NCI-H1105 (cell line): Measurements from ENCODE around the gene MRPS18B.

Source experiments
- DNase-seq: peaks from one replicate; lab custom pipeline; 2025; lab: John Stamatoyannopoulos, UW

The MRPS18B gene

DNA sequence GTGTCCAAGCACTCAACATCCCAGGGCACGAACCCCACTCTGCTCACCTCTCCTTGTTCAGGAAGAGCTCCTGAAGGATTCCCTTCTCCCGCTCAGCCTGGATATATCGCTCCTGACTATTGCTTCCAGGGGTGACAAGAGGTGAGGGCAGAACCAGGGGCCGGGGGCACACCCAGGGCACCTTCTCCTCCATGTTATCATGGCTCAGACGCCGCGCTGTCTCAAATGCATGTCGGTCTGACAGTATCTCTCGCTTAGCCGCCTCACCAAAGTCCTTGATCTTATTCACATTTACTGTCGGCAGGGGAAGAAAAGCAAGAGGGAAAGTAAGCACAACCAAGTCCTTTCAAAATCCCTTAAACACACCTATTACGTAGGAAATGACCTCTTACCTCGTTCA is 13.7 kb upstream of the MRPS18B start:
- DNase-seq, result no peak

DNA sequence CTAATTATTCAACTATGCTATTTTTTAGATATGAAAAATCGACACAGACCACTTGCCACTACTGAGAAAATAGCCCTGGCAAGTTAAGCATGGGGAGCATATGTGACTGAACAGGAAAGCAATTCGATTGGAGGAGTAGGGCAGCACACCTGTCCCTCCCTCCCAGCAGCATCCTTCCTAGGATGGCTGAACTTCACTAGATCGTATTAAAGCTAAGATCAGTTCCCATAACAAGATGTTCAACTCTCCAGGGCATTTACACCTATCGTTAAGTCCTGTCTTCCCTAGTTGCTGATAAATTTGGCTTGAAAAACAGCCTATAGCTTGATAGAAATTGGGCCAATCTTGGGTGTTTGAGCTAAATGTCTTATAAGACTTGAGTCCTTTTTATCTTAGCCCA is 7.6 kb upstream of the MRPS18B start:
- DNase-seq, result no peak

DNA sequence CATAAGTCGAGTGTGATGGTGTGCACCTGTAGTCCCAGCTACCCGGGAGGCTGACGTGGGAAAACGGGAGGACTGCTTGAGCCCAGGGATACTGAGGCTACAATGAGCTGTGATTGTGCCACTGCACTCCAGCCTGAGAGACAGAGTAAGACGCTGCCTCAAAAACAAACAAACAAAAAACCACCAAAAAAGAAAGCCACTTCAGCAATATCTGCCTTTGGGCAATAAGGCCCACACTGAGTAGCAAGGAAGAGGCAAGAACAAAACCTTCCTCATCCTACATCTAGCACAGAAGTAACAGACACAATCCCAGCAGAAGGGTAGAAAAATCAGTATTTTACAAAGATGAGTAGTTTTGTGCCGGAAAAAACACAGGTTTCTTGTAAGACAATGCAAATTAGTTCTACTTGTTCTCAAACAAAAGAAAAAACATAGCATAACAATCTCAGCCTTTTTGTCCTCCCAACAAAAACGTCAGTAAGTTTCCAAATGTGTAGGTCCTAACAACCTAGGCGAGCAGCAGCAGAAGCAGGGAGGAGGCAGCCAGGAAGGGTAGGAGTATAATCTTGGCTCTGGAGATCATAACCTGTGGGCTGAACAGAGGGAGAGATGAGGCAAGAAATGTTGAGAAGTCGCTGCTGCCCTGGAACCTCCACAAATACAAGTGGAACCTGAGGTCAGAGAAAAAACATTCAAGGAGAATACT is 6.3 kb upstream of the MRPS18B start:
- DNase-seq, result no peak

DNA sequence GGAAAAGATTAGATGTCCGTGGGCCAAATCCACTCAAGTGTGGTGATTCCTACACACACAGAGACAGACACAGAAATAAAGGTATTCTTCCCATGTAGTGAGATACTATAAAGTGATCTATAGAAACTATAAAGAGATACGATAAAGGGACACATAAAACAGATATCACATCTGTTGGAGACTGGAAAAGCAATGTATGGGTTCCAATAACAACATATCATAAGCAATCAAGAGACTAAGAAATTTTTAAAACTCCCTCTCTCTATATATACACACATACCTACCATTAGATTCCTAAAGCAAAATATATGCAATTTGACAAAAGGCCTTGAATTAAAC is 5.8 kb upstream of the MRPS18B start:
- DNase-seq, result no peak

DNA sequence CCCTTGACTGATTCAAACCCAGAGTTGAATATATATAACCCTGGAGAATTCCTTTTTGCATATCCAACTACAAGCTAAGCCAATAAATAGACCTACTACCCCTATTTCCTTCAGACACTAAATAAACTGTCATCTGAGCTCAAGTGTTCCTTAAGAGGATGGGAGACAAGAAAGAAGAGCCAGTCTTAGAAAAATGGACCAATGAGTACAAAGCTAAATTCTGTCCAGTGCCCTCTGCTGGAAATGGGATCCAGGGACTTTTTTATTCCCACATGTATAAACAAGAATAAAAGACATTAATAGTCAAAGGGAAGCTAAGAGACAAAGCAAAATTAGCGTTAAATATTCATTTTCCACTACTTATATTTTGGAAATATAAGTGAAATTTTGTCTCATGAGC is 5.4 kb upstream of the MRPS18B start:
- no peak for DNase-seq

DNA sequence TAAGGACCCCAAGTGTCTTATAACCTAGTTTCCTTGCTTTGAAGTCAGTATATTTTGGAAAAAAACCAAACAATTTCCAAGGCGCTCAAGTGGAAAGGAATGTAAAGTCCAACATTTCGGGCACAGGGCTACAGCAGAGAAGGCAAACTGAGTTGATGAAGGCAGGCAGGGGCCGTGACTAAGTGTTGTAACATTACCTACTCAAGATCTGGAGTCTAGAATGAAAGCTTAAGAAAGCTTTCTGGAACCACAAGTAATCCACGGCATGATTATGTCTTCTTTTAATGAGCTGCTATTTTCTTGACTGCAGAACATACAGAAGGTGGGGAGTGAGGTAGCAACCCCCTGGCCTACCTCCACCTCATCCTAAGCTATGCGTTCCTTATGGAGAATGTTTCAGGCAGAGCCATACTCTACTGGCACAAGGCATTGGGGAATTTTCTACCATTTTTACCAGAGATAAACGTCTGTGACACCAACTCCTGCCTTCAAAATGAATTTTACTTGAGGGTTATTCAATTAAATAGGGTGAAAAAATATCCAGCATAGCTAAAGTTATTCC is 4.9 kb upstream of the MRPS18B start:
- no peak for DNase-seq

DNA sequence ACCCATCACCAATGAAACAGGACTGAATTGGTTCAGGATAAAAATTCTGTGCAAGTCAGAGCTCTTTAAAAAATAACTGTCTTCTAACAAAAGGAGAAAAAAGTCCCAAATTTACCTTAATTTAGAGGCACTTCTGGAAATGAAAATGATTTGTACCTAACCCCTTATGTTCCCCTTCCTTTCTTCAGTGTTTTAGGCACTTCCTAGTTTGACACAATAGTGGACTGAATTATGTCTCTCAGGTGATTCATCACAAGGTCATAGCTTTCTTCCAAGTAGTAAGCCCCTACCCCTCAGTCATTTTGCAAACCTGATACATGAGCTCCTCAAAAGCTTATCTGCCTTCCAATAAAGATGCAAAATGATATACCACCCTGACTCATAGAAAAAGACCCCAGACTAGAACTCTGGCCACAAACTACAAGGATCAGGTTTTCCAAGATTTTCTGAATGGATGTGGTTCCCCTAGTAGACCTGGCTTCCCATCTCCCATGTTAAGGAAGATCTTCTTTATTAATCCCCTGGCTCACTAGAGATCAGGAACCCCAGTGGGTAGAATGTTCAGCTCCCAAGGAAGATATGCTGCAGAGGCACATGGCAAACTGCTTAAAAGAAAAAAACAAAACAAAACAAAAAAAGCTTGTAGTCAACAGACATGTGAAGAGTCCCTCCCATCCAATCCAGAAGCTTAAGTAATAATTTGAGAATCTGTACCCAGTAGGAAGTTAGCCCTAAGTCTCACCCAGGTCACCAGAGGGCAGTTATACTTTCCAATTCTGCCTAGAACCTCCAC is 4.2 kb upstream of the MRPS18B start:
- no peak for DNase-seq

DNA sequence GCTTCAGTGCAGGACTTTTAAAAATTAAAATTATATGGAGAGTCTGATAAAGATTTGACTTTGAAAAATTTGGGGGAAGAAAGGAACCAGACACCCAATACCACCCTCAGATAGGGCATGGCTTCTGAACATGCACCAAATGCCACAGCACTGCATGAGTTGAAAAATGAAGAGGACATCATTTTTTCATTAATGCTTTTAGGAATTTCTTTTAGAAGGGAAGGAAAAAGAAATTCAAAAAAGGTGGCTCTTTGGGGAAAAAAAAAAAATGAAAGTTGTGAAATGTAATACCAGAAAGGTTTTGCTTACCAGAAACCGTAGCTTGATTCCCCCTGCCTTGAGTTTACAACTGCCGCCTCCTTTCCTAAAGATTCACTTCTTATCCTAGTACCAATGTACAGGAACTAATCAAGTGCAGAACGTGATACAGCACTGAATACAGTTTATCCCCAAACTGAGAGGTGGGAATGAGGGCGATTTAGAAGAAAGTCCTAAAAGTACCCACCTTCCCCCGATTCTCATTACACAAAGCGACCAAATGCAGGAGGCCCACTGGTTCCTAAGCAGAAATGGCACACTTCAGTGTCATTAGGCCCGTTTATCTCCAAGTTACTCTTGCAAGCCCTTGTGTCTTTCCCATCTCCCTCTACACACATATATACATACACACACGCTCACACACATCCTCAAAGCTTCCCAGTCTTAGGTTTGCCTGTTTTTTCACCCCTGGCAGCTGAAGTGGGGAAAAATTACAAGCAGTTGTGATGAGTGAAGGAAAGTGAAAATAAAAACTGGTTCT is 3.4 kb upstream of the MRPS18B start:
- no peak for DNase-seq

DNA sequence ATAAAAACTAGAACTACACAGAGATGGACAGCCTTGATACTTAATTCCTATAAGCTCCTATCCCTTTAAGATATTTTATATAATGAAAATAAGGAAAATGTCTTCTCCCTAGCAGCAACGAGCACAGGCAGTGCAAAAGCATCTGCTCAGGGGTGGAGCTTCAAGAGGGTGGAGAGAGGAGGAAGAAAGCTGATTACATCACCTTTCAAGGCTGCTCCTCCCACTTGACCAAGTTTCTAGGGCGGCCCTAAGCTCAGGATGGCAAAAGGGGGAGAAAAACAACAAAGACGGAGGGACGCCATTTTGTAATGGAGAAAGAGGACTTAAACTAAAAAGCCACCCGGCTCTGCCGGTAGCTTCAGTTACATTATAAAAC is 2.8 kb upstream of the MRPS18B start:
- peak; percentile 98 for DNase-seq

DNA sequence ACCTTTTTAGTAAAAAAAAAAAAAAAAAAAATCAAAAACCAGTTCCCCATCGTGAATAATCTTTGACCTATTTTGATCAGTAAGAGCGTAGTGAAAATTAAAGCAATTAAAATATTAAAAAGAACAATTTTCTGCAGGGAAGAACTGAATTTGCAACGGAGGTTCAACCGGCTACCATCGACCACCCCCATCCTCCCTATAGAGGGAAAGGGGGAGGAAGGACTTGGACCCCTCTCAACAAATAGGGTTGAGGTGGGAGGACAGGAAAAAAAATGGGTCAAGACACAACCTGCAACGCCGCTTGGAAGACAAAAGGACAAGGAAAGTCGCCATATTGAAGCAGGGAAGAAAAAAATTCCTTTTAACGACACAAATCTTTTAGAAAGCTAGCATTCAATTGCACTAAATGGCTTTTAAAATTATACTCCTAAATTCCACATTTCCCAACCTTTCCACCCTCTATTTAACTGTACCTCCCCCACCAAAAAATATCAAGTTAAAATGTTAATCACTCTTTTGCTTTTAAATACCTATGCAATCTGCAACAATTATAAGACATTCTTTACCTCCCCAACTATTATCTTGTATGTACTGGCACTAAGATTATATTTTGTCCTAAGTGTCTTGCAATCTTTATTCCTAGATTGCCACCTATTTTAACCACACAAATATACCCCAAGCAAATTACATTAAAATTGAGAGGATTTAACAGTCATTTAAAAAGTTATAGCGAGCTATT is 2.3 kb upstream of the MRPS18B start:
- DNase-seq, result peak; percentile 83

DNA sequence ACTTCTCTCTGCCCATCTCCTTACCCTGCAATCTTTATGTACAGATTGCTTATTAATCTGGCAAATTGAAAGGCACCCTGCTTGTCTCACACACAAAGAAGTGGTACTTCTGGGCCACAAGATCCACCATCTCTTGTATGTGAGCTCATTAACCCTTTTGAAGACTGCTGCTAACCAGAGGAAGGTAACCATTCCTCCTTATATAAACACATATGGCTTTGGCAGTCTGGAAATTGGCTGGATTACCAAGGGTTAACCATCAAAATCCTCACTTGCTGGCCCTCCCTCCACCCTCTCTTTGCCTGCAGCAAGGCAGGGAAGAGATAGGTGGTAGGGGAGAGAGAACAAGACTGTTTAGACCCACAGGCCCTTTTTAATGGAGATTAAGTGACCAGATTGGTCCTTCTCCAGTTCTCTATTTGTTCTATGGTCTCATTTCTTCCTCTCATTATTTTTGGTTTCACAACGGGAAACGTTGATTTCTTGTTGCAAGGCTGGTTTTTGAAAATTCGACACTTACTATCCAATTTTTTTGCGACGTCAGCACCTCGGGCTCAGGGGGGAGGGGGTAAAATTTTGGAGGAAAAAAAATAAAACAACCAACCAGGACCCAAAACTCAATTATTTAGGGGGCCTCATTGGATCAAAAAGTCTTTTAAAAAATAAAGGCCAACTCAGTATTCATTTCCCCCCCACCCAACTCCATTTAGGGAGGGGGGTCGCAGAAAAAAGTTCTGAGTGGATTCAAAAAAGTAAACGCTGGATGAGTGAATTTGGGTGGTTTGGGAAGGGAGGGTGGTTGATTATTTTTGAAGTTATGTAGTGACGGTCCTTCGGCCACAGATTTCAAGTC is 1.5 kb upstream of the MRPS18B start:
- peak; percentile 38 for DNase-seq

DNA sequence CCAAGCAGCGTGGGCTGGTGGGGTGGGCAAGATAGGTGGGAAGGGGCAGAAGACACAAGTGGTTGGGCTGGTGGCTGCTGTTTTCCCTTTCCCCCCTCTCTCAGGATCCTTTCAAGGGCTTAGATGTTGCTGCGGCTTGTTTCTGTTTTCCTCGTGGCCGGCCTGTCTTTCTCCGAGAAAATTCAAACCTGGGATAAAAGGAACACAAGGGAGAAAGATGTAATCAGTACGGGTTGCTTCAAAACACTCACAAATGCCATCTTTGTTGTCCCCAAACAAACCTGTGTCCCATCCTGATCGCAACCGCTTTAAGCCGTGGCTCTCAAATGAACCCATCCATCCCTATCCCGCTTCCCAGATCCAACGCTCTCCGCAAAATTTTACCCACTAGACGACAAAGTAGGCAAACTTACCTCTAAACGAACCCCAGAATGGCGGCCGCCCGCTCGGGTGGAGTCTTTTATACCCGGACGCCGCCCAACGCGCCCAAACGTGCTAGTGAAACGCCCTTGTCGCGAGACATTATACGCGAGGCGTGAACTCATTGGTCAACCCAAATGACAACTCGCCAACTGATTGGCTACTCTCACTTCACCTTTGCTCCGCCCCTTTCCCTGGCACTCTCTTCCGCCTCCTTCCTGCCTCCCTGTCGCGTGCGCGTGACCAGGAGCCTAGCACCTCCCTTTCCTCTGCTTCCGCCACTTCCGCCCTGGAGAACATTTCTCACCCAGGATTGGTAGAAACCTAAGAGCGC is 652 bp upstream of the MRPS18B start, which contains the start of gene PPP1R10:
PPP1R10 (minus strand) TSS at position 433 of the 754 bp plus-strand sequence. CDS start 7,299 bp downstream, outside the sequence.
- DNase-seq, result peak; percentile 100

DNA sequence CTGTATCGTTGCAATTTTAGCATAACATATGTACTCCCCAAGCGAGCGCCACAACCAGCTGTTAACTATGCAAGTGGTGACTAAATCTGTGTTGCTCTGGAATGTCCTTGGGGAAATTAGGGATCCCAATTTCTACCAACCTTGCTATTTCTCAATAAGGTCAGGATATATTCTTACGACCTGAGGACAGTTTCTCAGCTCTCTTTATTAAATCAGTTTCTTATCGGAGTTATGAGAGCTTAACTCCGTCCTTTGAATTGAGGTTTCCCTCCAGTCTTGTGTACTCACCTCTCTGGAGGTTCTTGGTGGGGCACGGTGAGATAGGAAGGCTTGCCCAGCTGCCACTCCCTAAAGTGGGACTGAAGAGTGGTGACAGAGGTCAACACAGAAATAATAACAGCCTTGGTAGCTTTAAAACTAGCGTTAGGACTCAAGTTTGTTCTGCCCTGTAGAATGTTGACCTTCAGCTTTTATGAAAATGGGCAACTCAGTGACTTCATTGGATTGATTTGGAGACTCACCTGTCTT is 694 bp downstream of the MRPS18B start:
- no peak for DNase-seq

DNA sequence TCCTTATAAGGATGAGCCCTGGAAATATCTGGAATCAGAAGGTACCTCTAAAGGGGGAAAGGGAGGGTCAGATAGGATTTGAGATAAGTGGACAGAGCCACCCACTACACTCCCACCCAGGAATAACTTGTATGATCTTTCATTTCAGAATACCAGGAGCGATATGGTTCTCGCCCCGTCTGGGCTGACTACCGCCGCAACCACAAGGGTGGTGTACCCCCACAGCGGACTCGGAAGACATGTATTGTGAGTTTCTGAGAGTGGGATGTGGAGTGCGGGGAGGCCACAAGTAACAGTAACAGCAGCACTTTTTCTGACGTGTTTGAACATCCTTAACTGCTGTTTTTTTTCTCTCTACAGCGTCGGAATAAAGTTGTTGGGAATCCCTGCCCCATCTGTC is 1.9 kb downstream of the MRPS18B start:
- DNase-seq, result no peak

DNA sequence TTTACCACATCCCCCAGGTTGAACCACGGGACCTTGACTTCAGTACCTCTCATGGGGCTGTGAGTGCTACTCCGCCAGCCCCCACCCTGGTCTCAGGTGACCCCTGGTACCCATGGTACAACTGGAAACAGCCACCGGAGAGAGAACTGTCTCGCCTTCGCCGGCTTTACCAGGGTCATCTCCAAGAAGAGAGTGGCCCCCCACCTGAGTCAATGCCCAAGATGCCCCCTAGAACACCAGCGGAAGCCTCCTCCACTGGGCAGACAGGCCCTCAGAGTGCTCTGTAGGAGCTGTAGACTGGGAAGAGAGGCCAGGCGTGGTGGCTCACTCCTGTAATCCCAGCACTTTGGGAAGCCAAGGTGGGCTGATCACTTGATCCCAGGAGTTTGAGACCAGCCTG is 7.9 kb downstream of the MRPS18B start:
- no peak for DNase-seq

DNA sequence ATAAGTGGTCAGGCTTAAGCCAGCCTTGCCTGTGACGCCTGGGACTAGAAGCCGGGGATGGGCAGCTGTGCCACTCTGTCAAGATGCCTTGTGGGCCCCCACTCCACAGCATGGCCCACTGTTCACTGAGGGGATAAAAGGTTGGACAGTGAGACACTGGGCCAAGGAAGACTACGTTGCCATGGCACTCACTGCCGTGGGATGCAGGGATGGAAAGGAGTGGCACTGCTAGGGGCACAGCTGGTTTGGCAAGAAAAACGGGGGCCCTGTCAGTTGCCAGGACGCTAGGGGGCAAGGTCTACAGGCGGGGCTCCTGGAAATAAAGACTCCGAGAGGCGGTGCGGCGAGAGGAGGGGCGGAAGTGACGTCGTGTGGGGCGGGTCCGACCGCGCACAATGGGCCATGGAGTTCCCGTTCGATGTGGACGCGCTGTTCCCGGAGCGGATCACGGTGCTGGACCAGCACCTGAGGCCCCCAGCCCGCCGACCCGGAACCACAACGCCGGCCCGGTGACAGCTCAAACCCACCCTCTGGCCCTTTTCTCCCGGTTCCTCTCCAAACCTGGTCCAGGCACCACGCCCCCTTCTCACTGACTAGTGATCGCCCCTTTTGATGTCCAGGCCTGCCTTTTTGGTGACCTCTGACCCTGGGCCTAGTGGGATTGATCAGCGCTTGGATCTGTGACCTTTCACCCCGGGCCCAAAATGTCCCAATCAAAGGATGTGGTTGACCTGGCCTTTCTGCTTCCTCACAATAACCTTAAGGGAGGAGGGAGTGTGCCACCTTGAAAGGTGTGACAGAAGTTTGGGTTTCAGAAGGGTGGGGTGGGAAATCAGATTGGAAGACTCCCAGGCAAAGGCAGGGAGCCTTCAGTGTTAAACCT is 9.1 kb downstream of the MRPS18B start, which contains the start of gene ATAT1:
ATAT1 (plus strand) TSS at position 391 of the 883 bp plus-strand sequence.
- DNase-seq, result peak; percentile 83

DNA sequence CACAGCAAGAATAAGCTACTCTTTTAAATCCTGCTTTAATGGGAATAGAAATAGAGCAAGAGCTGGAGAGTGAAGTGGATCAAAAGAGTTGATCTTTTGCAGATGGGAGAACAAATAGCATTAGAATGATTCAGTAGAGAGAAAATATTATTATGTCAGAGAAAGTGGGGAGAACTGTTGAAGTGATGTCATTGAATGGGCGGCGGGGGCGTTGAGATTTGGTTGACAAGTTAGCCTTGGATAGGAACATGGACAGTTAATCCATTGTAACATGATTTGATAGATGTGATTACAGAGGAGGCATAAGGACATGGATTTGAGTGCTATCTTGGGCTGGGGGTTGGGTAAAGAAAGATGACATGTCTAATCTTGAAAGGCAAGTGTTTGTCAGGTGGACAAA is 18.2 kb downstream of the MRPS18B start:
- no peak for DNase-seq

DNA sequence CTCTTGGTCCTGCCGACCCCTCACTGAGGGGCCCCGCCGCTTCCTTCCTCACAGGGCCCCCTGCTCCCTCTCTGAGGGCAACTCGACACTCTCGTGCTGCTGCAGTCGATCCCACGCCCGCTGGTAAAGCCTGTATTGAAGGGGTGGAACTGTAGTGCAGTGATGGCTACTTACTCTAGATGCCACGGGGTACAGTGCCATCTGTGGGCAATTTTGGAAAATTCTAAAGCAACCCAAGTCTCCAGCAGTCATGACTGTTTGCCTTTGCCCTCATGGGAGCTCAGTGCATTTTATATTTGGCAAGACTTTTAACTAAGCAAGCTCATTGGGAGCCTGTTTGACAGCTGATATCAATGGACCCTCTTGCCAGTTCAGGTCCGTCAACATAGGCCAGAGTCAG is 22.8 kb downstream of the MRPS18B start:
- no peak for DNase-seq

DNA sequence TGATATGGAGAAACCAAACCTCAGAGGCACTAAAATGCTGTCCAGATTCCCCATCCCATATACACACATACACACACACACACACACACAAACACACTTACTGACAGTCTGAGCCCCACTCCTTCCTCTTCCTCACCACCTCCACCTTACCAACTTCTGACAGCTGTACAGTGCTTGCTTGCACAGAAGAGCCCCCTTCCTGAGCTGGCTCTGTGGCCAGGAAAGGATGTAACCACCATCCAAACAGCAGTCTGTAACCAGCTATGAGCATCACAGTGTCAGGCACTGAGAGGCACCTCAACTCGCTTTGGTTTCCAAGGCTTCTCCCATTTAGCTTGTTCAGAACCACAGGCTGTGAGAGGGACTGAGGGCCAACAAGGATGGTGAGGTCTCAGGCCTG is 23.4 kb downstream of the MRPS18B start:
- no peak for DNase-seq
